Tibial nerve (tissue), 3 donors: ENCODE measurements around the gene SIX4.

Experiments used
- CTCF ChIP-seq, 5 experiments: fragments of 200-600 bp in 3 of 5; fragments of 450-650 bp in 2 of 5; sonication (generic) in 3 of 5; IDR thresholded peaks; one replicate each; pipeline ENCODE4 v1.5.1; 2016 to 2019; ENCODE audit warnings: antibody characterized with exemption in 5 of 5, mild to moderate bottlenecking in 3 of 5, moderate library complexity in 2 of 5
- POLR2A ChIP-seq, 2 donors: fragments of 450-650 bp; IDR thresholded peaks; one replicate each; pipeline ENCODE4 v1.6.1; 2017; ENCODE audit warnings: antibody characterized with exemption in 2 of 2, mild to moderate bottlenecking in 2 of 2, moderate library complexity in 2 of 2

DNA sequence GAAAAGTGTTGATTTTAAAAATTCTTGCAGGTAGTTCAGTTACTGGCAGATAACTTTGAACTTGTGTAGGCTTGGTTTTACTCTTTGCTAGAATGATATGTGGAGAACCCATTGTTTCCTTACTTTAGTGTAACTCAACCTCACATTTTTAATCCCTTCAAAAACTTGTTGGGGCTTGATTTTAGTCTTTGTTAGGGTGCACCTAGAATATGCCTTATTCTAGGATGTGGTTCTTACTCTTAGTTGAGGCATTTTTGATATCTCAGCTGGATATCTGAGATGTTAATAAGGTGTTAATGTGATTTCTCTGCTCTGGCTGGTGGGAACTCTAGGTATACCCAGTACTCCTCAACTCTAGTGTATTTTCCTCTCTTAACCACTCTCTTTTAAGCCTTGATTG is 20.4 kb upstream of the SIX4 start:
- TF ChIP-seq CTCF (IDR thresholded peaks at IDR 0.05) (no peak), POLR2A (IDR thresholded peaks at IDR 0.05) (no peak)
